GM18511 (cell line): Measurements from ENCODE around the gene ZBED2.
A peak's percentile ranks its signal among the peaks of the same experiment; 100 is the strongest.

ENCODE experiments used
- ATAC-seq: cut with Tn5 transposase; IDR thresholded peaks from one replicate; pipeline ENCODE4 v1.9.1; 2021; ENCODE audit warnings: mild to moderate bottlenecking, moderate library complexity; ENCODE audit not compliant: unreplicated experiment

ZBED2 gene

DNA sequence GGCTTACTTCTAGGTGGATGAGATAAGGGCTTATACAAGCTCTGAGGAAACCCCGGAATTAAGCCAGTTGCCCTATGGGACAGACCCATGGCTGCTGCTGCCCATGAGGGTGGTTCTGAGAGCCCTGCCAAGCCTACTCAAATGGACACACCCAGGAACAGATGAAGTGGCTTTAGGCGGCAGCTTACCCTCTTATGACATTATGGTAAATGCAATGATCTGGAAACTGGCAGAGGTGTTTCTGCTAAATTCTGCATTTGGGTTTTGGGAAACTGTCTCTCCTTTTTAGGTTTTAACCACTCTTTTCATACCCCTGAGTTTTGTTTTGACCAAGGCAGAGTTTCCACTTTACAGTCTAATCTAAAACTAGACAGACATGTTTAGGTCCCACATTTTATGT is 9.0 kb upstream of the ZBED2 start:
- peak; percentile 33 for ATAC-seq

- peak; percentile 71 for ATAC-seq
Observed at GRCh38 chr3:111603679-111604078, 8.5 kb upstream of the ZBED2 start.

DNA sequence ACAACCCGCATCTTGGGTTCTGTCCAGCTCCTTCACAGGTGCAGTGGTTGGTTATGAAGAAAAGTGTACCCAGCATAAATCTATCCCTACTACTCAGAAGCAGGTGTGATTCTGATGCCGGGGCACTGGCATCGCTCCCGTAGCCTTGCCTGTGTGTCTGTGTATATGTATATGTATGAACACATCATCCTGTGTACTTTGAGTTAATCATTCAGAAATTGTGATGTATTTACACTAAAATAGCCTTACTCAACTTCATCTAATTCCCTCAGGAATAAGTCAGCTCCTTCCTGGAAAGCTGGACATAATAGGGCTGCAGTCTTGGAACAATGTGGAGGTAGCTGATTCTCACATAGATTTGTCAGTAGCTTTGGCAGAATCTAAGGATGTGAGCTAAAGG is 6.7 kb upstream of the ZBED2 start:
- no peak for ATAC-seq

DNA sequence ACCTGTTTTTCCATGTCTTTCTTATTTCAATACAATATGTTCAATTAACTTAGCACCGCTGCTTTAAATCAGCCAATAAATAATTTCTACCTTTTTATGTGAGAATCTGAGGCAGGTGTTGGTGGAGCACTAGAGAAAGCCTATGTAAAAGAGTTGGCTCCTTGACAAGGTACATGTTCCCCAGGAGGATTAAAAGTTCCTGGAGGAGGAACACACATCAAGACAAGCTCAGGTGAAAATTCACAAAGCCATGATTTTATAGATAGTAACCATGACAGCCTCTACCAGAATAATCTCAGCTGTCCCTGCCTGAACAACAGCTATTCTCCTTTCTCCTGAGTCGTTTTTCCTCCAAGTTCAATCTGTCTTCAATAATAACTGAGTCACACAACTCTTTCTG is 3.4 kb upstream of the ZBED2 start:
- ATAC-seq: no peak

DNA sequence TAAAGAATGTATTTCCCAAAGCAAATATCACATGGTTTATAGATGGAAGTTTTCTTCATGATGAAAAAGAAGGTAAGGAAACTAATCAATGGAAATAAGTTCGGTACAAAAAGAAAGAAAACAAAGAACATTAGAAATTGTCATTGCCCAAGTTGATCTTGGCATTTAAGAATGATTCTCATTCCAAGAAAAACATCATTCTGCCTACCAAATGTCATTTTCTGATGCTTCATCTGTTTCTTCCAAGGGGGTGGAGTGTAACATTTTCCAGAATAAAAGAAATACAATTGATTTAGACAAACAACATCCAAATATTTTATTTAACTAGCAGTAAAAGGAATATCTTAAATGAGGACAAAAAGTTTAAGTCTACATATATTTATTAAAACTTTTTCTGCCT is 3.0 kb upstream of the ZBED2 start:
- ATAC-seq: no peak

- no peak for ATAC-seq
Observed at GRCh38 chr3:111596328-111596727, 1.2 kb upstream of the ZBED2 start.

DNA sequence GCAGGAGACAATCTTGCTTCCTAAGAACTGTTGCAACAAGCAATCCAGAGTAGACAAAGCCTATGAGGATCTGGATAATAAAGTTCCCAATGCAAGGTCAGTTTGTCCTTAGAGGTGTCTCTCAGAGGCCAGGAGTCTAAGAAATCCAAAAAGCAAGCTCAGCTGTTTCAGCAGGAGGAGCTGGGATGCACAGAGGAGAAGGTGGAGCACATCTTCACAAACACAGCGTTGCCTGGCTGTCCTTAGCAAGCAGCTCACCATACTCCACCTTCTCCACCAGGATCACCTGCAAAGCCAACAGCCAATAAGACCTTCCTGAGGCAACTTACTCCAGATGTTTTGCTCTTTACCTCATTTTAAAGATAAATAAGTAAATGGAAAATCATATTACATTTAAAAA is 365 bp downstream of the ZBED2 start:
- ATAC-seq: no peak

DNA sequence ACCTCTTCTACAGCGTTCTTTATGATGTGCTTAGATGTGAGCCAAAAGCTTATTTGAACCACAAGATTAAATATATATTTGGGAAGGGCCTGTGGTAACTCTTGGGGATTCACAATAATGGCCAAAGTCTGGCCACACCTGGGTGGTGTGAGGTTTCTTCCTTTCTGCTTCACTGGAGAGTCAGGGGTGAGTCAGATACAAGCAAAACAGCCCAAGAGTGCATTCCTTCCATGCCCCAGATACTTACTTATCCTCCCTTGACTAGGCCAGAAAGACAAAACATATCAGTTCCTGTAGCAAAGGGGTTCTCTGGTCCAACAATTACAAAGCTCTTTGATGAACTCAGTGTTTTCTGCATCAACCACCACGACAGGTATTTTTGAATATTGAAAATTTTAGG is 941 bp downstream of the ZBED2 start:
- ATAC-seq: peak; percentile 71

GRCh38 chr3:111593666-111594065 is 1.5 kb downstream of the ZBED2 start:
- no peak for ATAC-seq

- no peak for ATAC-seq
Observed at GRCh38 chr3:111592936-111593335, 2.2 kb downstream of the ZBED2 start.

- ATAC-seq: no peak
Observed at GRCh38 chr3:111592143-111592542, 3.0 kb downstream of the ZBED2 start.

DNA sequence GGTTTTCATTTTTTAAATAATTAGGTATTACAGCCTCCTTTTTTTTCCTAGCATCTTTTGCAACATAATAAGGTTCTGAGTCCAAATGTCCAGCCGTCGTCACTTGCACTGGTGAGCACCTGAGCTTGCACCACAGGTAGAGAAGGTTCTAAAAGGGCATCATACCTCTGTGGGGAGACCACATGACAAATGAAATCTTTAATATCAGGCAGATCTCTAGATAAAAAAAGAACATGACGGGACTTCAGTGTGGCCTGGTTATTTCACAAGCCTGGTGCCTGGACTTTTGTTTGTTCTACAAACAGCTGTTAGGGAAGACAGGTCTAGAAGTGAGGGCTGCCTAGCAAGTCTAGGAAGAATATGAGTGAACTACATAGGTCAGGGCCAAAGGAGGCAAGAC is 3.6 kb downstream of the ZBED2 start:
- ATAC-seq: no peak

DNA sequence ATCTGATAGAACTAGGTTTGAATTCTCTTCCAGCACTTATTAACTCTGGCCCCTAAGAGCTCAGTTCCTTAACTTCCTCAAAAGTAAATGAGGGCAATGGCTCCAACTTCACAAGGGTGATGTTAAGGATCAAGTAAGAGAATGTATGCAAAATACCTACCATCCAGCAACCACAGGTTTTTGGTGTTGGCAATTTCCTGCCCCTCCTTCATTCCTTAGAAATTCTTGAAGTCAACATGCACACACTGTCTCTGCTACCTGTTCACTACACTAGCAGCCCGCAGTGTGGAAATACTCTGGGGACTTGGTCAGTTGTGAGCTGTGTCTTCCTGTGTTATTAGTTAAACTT is 5.0 kb downstream of the ZBED2 start:
- ATAC-seq: peak; percentile 28

GRCh38 chr3:111589303-111590142 is 5.6 kb downstream of the ZBED2 start:
- no peak for ATAC-seq

GRCh38 chr3:111588527-111588926 is 6.6 kb downstream of the ZBED2 start:
- no peak for ATAC-seq

DNA sequence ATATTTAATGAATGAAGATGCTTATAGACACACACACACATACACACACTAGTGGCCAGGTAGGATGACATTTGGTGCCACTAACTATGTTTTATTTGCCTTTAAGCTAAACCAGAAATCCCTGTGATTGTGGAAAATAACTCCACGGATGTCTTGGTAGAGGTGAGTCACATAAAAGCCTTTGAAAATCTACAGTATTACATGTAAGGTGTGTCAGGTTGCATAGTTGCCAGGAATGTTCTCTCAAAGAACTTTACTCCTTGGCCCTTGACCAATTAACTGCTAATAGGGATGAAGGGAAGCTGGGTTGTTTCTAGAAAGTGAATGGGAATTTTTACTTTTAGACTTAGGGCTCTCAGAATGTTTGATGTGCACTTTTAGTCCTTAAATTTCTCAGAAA is 9.9 kb downstream of the ZBED2 start:
- ATAC-seq: no peak

DNA sequence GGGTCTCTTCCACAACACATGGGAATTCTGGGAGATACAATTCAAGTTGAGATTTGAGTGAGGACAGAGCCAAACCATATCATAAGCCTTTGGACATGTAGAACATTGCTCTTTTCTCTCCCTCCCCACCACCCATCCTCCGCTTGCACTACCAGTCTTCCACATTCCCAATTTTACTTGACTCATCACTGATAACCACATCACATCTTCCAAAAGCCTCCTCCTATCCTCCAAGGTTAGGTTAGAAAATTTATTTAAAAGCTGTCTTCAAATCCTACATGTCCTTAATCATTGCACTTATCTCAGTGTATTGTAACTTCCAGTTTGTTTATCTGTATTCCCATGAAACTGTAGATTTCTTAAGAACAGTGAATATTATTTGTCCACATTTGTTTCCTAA is 10.4 kb downstream of the ZBED2 start:
- no peak for ATAC-seq

- ATAC-seq: no peak
Observed at GRCh38 chr3:111582120-111582474, 13.0 kb downstream of the ZBED2 start.

GRCh38 chr3:111581403-111582119 is 13.6 kb downstream of the ZBED2 start:
- ATAC-seq: no peak

GRCh38 chr3:111579495-111579894 is 15.7 kb downstream of the ZBED2 start:
- ATAC-seq: no peak

- no peak for ATAC-seq
Observed at GRCh38 chr3:111578867-111579266, 16.3 kb downstream of the ZBED2 start.

GRCh38 chr3:111577798-111578685 is 17.1 kb downstream of the ZBED2 start:
- peak; percentile 95 for ATAC-seq
